H1 (cell line): Measurements from ENCODE around the gene LDLRAD4.

ENCODE experiments used
- CEBPB ChIP-seq: IDR thresholded peaks from 2 replicates; pipeline ENCODE4 v1.6.1; 2012; ENCODE audit warnings: low read depth, low read length
- CHD2 ChIP-seq: IDR thresholded peaks from 2 replicates; pipeline ENCODE4 v1.6.1; 2012; ENCODE audit warnings: low read length, improper control_type of control experiment
- CTCF ChIP-seq, 3 experiments: IDR thresholded peaks; 1 replicate in 2 of 3; 2 replicates in 1 of 3; pipeline versions ENCODE4 v1.5.1 to v1.6.1; 2011; ENCODE audit warnings: low read length in 3 of 3, mild to moderate bottlenecking in 3 of 3, inconsistent platforms in 2 of 3, low read depth in 1 of 3, moderate library complexity in 1 of 3; ENCODE audit not compliant: insufficient read depth in 1 of 3; ENCODE audit errors: control extremely low read depth in 1 of 3
- EP300 ChIP-seq, 2 experiments: IDR thresholded peaks; 1 replicate in 1 of 2; 2 replicates in 1 of 2; pipeline ENCODE4 v1.6.1; 2011 to 2012; ENCODE audit warnings: low read depth in 2 of 2, low read length in 2 of 2, mild to moderate bottlenecking in 2 of 2, borderline replicate concordance in 1 of 2, inconsistent platforms in 1 of 2, moderate library complexity in 1 of 2
- GABPA ChIP-seq: IDR thresholded peaks from 2 replicates; pipeline ENCODE4 v1.6.1; 2011; ENCODE audit warnings: mild to moderate bottlenecking, low read length, moderate library complexity, borderline replicate concordance; ENCODE audit not compliant: insufficient read depth
- JUND ChIP-seq: IDR thresholded peaks from 2 replicates; pipeline ENCODE4 v1.6.1; 2011; ENCODE audit warnings: mild to moderate bottlenecking, improper control_type of control experiment, low read length
- POLR2AphosphoS5 ChIP-seq: IDR thresholded peaks from 2 replicates; pipeline ENCODE4 v1.6.1; 2011; ENCODE audit warnings: low read depth, low read length
- SIX5 ChIP-seq: IDR thresholded peaks from 2 replicates; pipeline ENCODE4 v1.6.1; 2011; ENCODE audit warnings: mild to moderate bottlenecking, low read depth, low read length
- SUZ12 ChIP-seq: fragments of 200-600 bp; sonication (generic); IDR thresholded peaks from 2 replicates; pipeline ENCODE4 v1.6.1; 2012; ENCODE audit warnings: mild to moderate bottlenecking, inconsistent platforms, low read length, moderate library complexity, mixed read lengths

- TF ChIP-seq CTCF (IDR thresholded peaks at IDR 0.05; ENCODE audit: control extremely low read depth in 1 of 3, insufficient read depth in 1 of 3, low read depth in 1 of 3, low read length in 3 of 3) (no peak), POLR2AphosphoS5 (no peak), CHD2 (no peak), SUZ12 (no peak), CEBPB (no peak), GABPA (no peak), JUND (no peak), SIX5 (no peak), EP300 (IDR thresholded peaks at IDR 0.05; ENCODE audit: borderline replicate concordance in 1 of 2, low read depth in 2 of 2, low read length in 2 of 2) (no peak)
Observed at GRCh38 chr18:13407484-13407883, 188.9 kb downstream of the LDLRAD4 start.
